Activated CD4-positive, alpha-beta T cell treated with anti-CD3 and anti-CD28 coated beads for 36 hours (primary cell): Measurements from ENCODE around the gene KLRD1. TPM values are rescaled to one million over a fixed set of nuclear protein-coding genes. Genes with fewer than 3 reads are reported as not detected.
A peak's percentile ranks its signal among the peaks of the same experiment; 100 is the strongest.
"Not testable (repeated sequence)": the region's sequence is repeated elsewhere in the genome, so short reads cannot be mapped to it uniquely, and the experiment has no call there.

ENCODE experiments used
- ATAC-seq: fragments of 200-7000 bp; cut with Tn5 transposase; one replicate; pipeline ENCODE4 v1.10.0; 2021; ENCODE audit warnings: mild to moderate bottlenecking, moderate library complexity
- CTCF ChIA-PET: fragments of 350-600 bp; sonication (Branson Sonifier 250); formaldehyde crosslinking; loops from one replicate; lab custom pipeline; 2021; ENCODE audit warnings: antibody characterized with exemption; lab: Charles Lee
- POLR2A ChIA-PET: fragments of 350-600 bp; sonication (Branson Sonifier 250); formaldehyde crosslinking; loops from one replicate; lab custom pipeline; 2021; ENCODE audit warnings: antibody characterized with exemption, inconsistent platforms; lab: Charles Lee
- DNase-seq: peaks from one replicate; pipeline ENCODE4 v3.0.0-alpha.2; 2020
- H3K27ac Mint-ChIP-seq: one replicate; pipeline ENCODE4 v1.8.0; 2021; ENCODE audit warnings: mixed read lengths
- H3K27me3 Mint-ChIP-seq: one replicate; pipeline ENCODE4 v1.8.0; 2021; ENCODE audit warnings: mixed read lengths
- H3K36me3 Mint-ChIP-seq: one replicate; pipeline ENCODE4 v1.8.0; 2021; ENCODE audit warnings: low read depth, mixed read lengths
- H3K4me1 Mint-ChIP-seq: one replicate; pipeline ENCODE4 v1.8.0; 2021; ENCODE audit warnings: mixed read lengths
- H3K4me3 Mint-ChIP-seq: one replicate; pipeline ENCODE4 v1.8.0; 2021; ENCODE audit warnings: mild to moderate bottlenecking, moderate library complexity, mixed read lengths
- H3K9me3 Mint-ChIP-seq: one replicate; pipeline ENCODE4 v1.8.0; 2021; ENCODE audit warnings: low read depth, mixed read lengths
- intact Hi-C, 2 experiments: fragments of 100-400 bp; cut with DNase I in 1 of 2; cut with micrococcal nuclease in 1 of 2; formaldehyde crosslinking; loops; one replicate each; pipeline versions ENCODE4 v1.14.2 to v1.15.1; 2022 to 2024; cut with DNase I, micrococcal nuclease
- total RNA-seq, 2 experiments: library from RNA; stranded (reverse); gene quantifications; one replicate each; pipeline ENCODE4 v1.2.3, GENCODE V29; 2021

Gene KLRD1
- total RNA-seq, 2 experiments from 2014 or later: 0.05 to 0.28 TPM

GRCh38 chr12:10293151-10293550 lies 14.5 kb upstream of the KLRD1 start:
- H3K36me3 Mint-ChIP-seq: no peaks in the 10 kb centered on the region
- no peak overlapping the region for H3K4me3 Mint-ChIP-seq
- H3K4me1 Mint-ChIP-seq: peaks cover 21% of the 10 kb centered on the region
- no peaks in the 10 kb centered on the region for H3K9me3 Mint-ChIP-seq
- ChIA-PET POLR2A (interaction anchor here (1.8 kb wide), 1 partner anchor 11 kb away, joined by 4 read pairs; no protein-coding TSS in a partner anchor), CTCF (no interaction called here)
- intact Hi-C loops: loop anchor here (1.0 to 5.0 kb wide), 4 partner anchors 11 to 80 kb away; partner anchors contain the start of gene GABARAPL1 (in 1 of the 2)
- peaks cover 5% of the 10 kb centered on the region for H3K27me3 Mint-ChIP-seq
- peak overlapping the region; percentile 20 for H3K27ac Mint-ChIP-seq
- DNase-seq (peak; percentile 40), ATAC-seq (peak; percentile 90)

GRCh38 chr12:10293570-10294227 lies 14.0 kb upstream of the KLRD1 start:
- DNase-seq (no peak), ATAC-seq (peak; percentile 54)
- no peak overlapping the region for H3K27ac Mint-ChIP-seq
- H3K9me3 Mint-ChIP-seq: no peaks in the 10 kb centered on the region
- no peaks in the 10 kb centered on the region for H3K36me3 Mint-ChIP-seq
- no peak overlapping the region for H3K4me3 Mint-ChIP-seq
- intact Hi-C loops: loop anchor here (1.0 to 5.0 kb wide), 4 partner anchors 11 to 81 kb away; partner anchors contain the start of gene GABARAPL1 (in 1 of the 2)
- peaks cover 21% of the 10 kb centered on the region for H3K4me1 Mint-ChIP-seq
- peaks cover 5% of the 10 kb centered on the region for H3K27me3 Mint-ChIP-seq
- CTCF ChIA-PET: no interaction called here
- POLR2A ChIA-PET: interaction anchor here (0.7 to 1.8 kb wide), 2 partner anchors 10 to 274 kb away, joined by 3 to 4 read pairs; no protein-coding TSS in a partner anchor

DNA sequence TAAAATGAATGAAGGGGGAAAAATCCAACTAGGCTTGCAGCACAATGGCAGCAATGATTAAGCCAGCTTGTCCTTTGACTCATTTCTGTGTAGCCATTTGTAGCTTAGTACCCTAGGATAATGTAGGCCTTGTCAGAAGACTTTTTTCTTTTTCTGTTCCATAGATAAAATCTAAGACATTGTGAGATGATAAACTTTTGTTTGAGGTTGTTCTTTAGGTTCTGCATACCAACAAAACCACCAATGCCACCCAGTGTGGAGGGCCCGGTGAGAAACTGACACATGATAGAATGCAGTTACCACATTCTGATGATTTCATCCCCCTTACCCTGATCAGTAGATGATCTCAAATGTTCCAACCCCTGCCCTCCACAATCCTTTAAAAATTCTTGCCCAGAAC lies 6.6 kb upstream of the KLRD1 start:
- Mint-ChIP-seq H3K27ac (no peak overlapping the region), H3K9me3 (peaks cover 4% of the 10 kb centered on the region), H3K27me3 (peaks cover 8% of the 10 kb centered on the region), H3K4me1 (peaks cover 48% of the 10 kb centered on the region), H3K4me3 (no peak overlapping the region), H3K36me3 (no peaks in the 10 kb centered on the region)
- intact Hi-C loops: loop anchor here (5.0 to 10.0 kb wide), 5 partner anchors 374 to 1706 kb away; partner anchors contain the start of genes CLEC2B (in 1 of the 2) and STYK1 (in 1 of the 2)
- CTCF ChIA-PET: interaction anchor here (1.2 kb wide), 1 partner anchor 74 kb away, joined by 4 read pairs; no protein-coding TSS in a partner anchor
- DNase-seq (peak; percentile 55), ATAC-seq (peak; percentile 28)
- POLR2A ChIA-PET: no interaction called here

DNA sequence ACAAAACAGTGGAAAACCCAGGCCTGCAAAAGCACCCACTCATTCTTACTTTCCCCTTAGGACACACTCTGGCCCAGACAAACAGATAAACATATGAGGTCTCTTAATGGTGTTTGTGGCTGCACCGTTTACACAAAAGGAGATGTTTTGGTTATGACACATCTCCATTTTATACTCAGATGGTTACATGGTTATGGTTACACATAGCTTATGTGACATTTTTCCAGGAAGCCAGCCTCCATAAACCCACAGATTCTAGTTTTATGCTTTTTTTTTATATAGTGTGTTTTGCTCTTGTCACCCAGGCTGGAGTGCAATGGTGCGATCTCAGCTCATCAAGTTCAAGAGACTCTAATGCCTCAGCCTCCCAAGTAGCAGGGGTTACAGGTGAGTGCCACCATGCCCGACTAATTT lies 3.5 kb upstream of the KLRD1 start:
- Mint-ChIP-seq H3K27me3 (peaks cover 21% of the 10 kb centered on the region), H3K4me3 (no peak overlapping the region), H3K27ac (peak overlapping the region; percentile 19), H3K4me1 (peaks cover 47% of the 10 kb centered on the region), H3K9me3 (peaks cover 4% of the 10 kb centered on the region), H3K36me3 (no peaks in the 10 kb centered on the region)
- intact Hi-C loops: loop anchor here (1.0 to 10.0 kb wide), 15 partner anchors 11 to 1703 kb away; partner anchors contain the start of genes CLEC2B (in 2 of the 2) and STYK1 (in 1 of the 2)
- DNase-seq (peak; percentile 64), ATAC-seq (peak; percentile 86)
- ChIA-PET CTCF (interaction anchor here (0.9 kb wide), 1 partner anchor 17 kb away, joined by 3 read pairs; no protein-coding TSS in a partner anchor), POLR2A (interaction anchor here (0.6 to 2.0 kb wide), 6 partner anchors 11 to 1157 kb away, joined by 3 to 13 read pairs (median 5); no protein-coding TSS in a partner anchor)

DNA sequence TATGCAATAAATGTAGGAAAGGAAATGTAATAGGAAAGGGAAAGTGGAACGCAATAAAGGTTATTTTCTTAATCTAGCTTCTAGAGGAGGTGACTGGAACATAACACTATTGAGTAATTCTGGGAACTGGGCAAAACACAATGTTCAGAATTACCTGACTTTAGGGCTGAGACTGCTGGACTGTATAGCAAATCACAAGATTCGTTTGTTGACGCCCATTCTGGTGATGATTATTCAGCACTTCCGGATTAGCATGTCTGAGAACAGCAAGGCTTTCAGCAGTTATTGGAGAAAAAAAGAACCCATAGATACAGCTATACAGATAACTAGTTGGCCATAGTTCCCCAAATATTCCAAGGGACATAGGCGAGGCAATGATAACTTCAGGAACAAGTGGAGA lies 2.3 kb upstream of the KLRD1 start:
- CTCF ChIA-PET: interaction anchor here (0.6 kb wide), 1 partner anchor 1323 kb away, joined by 3 read pairs; no protein-coding TSS in a partner anchor
- intact Hi-C loops: loop anchor here (2.0 to 10.0 kb wide), 4 partner anchors 369 to 1061 kb away; partner anchors contain the start of genes CLEC2B (in 1 of the 2) and STYK1 (in 1 of the 2)
- no peak for ATAC-seq
- Mint-ChIP-seq H3K9me3 (peaks cover 4% of the 10 kb centered on the region), H3K36me3 (no peaks in the 10 kb centered on the region), H3K4me3 (no peak overlapping the region), H3K27ac (no peak overlapping the region), H3K27me3 (peaks cover 23% of the 10 kb centered on the region), H3K4me1 (peaks cover 47% of the 10 kb centered on the region)
- no peak for DNase-seq
- POLR2A ChIA-PET: interaction anchor here (2.0 kb wide), 1 partner anchor 16 kb away, joined by 13 read pairs; no protein-coding TSS in a partner anchor

GRCh38 chr12:10310926-10311720 lies 3.5 kb downstream of the KLRD1 start:
- Mint-ChIP-seq H3K27me3 (peaks cover 18% of the 10 kb centered on the region), H3K9me3 (no peaks in the 10 kb centered on the region), H3K27ac (no peak overlapping the region), H3K4me1 (peaks cover 5% of the 10 kb centered on the region), H3K4me3 (no peak overlapping the region), H3K36me3 (no peaks in the 10 kb centered on the region)
- ATAC-seq: no peak
- DNase-seq: no peak
- CTCF ChIA-PET: no interaction called here
- POLR2A ChIA-PET: no interaction called here
- intact Hi-C loops: no loop called here

GRCh38 chr12:10319388-10319787 lies 11.7 kb downstream of the KLRD1 start:
- Mint-ChIP-seq H3K4me1 (peaks cover 30% of the 10 kb centered on the region), H3K9me3 (no peaks in the 10 kb centered on the region), H3K4me3 (no peak overlapping the region), H3K36me3 (no peaks in the 10 kb centered on the region), H3K27ac (no peak overlapping the region), H3K27me3 (peaks cover 9% of the 10 kb centered on the region)
- DNase-seq (no peak), ATAC-seq (peak; percentile 21)
- ChIA-PET POLR2A (no interaction called here), CTCF (interaction anchor here (0.7 kb wide), 1 partner anchor 55 kb away, joined by 3 read pairs; no protein-coding TSS in a partner anchor)
- intact Hi-C loops: no loop called here

DNA sequence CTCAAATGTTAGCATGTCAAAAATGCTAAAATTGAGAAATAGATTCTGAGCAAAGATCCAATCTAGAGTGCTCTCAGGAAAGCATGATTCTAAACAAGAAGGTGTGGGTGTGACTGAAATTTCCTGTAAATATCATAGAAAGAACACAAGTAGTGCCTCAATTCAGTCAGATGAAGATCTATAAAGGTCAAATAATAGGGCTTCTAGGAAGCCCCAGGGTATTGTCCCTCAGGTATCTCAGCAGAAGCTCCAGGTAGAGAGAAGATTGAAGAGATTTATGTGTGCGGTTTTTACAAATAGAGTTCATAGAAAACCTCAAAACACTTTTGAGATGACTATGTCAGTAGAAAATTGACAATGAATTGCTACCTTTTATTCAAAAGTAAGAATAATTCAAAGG lies 13.0 kb downstream of the KLRD1 start:
- peak overlapping the region; percentile 32 for H3K27ac Mint-ChIP-seq
- no peaks in the 10 kb centered on the region for H3K9me3 Mint-ChIP-seq
- CTCF ChIA-PET: interaction anchor here (0.7 to 1.4 kb wide), 4 partner anchors 10 to 949 kb away, joined by 3 read pairs; partner anchors contain the start of gene PRB3
- H3K4me1 Mint-ChIP-seq: peaks cover 30% of the 10 kb centered on the region
- no peaks in the 10 kb centered on the region for H3K36me3 Mint-ChIP-seq
- no peak for DNase-seq
- peaks cover 10% of the 10 kb centered on the region for H3K27me3 Mint-ChIP-seq
- no peak overlapping the region for H3K4me3 Mint-ChIP-seq
- POLR2A ChIA-PET: interaction anchor here (0.9 to 2.2 kb wide), 2 partner anchors 16 to 18 kb away, joined by 3 to 13 read pairs; no protein-coding TSS in a partner anchor
- ATAC-seq: peak; percentile 91
- intact Hi-C loops: loop anchor here (1.0 to 2.0 kb wide), 6 partner anchors 16 to 221 kb away; partner anchors contain the start of gene GABARAPL1 (in 1 of the 2)

DNA sequence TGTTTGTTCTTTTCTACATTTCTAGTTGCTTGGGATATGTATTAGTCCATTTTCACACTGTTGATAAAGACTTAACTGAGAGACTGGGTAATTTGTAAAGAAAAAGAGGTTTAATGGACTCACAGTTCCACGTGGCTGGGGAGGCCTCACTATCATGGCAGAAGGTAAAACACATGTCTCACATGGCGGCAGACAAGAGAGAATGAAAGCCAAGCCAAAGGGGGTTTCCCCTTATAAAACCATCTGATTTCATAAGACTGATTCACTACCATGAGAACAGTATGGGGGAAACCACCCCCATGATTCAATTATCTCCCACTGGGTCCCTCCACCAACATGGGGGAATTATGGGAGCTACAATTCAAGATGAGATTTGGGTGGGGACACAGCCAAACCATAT lies 21.0 kb downstream of the KLRD1 start:
- H3K27me3 Mint-ChIP-seq: peaks cover 10% of the 10 kb centered on the region
- intact Hi-C loops: loop anchor here in 1 of 2 experiments (5.0 kb wide), 1 partner anchor 36 kb away; no protein-coding TSS in a partner anchor
- ATAC-seq (peak; percentile 58), DNase-seq (peak; percentile 25)
- H3K36me3 Mint-ChIP-seq, H3K4me1 Mint-ChIP-seq, POLR2A ChIA-PET, H3K9me3 Mint-ChIP-seq, H3K27ac Mint-ChIP-seq, H3K4me3 Mint-ChIP-seq: not testable (repeated sequence)
- CTCF ChIA-PET: interaction anchor here (1.4 kb wide), 1 partner anchor 11 kb away, joined by 4 read pairs; no protein-coding TSS in a partner anchor

DNA sequence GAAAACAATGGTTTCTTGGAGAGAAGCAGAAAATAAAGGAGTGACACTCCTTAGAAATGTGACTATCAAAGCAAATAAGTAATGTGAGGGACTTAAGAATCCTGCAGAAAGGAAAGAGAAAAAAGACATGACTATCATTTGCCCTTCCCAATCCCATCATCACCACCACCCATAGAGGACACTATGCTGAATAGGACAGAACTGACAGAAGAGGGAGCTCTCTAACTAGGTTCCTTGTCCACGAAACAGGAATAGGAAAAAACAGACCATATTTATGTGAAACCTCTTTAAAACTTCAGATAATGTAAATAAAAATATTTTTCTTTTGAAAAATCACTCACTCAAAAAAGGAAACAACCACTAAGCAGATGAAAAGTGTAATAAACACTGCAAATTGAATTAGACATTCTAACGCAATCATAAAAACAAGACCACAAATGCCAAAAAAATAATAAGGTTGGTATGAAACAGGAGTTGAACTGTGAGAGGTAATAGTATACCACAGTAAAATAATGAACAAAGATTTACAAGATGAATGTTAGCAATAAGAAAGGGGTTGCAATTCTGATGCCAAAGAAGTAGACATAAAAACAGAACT lies 24.1 kb downstream of the KLRD1 start:
- Mint-ChIP-seq H3K36me3 (no peaks in the 10 kb centered on the region), H3K4me1 (peaks cover 2% of the 10 kb centered on the region), H3K9me3 (peaks cover 3% of the 10 kb centered on the region), H3K27ac (no peak overlapping the region), H3K4me3 (no peak overlapping the region), H3K27me3 (no peaks in the 10 kb centered on the region)
- POLR2A ChIA-PET: no interaction called here
- DNase-seq: no peak
- CTCF ChIA-PET: interaction anchor here (1.3 kb wide), 1 partner anchor 232 kb away, joined by 3 read pairs; no protein-coding TSS in a partner anchor
- peak; percentile 55 for ATAC-seq
- intact Hi-C loops: loop anchor here (1.0 to 5.0 kb wide), 3 partner anchors 94 to 343 kb away; partner anchors contain the start of gene STYK1 (in 1 of the 2)
